Activated CD8-positive, alpha-beta T cell treated with anti-CD3 and anti-CD28 coated beads for 36 hours (primary cell): ENCODE results near the gene TNNI2. TPM values are rescaled to one million over a fixed set of nuclear protein-coding genes. Genes with fewer than 3 reads are reported as not detected.

Experiments
- ATAC-seq: fragments of 200-7000 bp; cut with Tn5 transposase; one replicate; pipeline ENCODE4 v1.10.0; 2021; ENCODE audit warnings: mild to moderate bottlenecking, moderate library complexity
- CTCF ChIA-PET: fragments of 350-600 bp; sonication (Branson Sonifier 250); formaldehyde crosslinking; loops from one replicate; lab custom pipeline; 2021; ENCODE audit warnings: antibody characterized with exemption; lab: Charles Lee
- POLR2A ChIA-PET: fragments of 350-600 bp; sonication (Branson Sonifier 250); formaldehyde crosslinking; loops from one replicate; lab custom pipeline; 2021; ENCODE audit warnings: antibody characterized with exemption; lab: Charles Lee
- DNase-seq: peaks from one replicate; pipeline ENCODE4 v3.0.0-alpha.2; 2020
- H3K27ac Mint-ChIP-seq: one replicate; pipeline ENCODE4 v1.8.0; 2021; ENCODE audit warnings: mild to moderate bottlenecking, mixed read lengths
- H3K27me3 Mint-ChIP-seq: one replicate; pipeline ENCODE4 v1.8.0; 2021; ENCODE audit warnings: mixed read lengths
- H3K36me3 Mint-ChIP-seq: one replicate; pipeline ENCODE4 v1.8.0; 2021; ENCODE audit warnings: low read depth, mixed read lengths
- H3K4me1 Mint-ChIP-seq: one replicate; pipeline ENCODE4 v1.8.0; 2021; ENCODE audit warnings: low read depth, mixed read lengths
- H3K4me3 Mint-ChIP-seq: one replicate; pipeline ENCODE4 v1.8.0; 2021; ENCODE audit warnings: mild to moderate bottlenecking, moderate library complexity, mixed read lengths
- H3K9me3 Mint-ChIP-seq: one replicate; pipeline ENCODE4 v1.8.0; 2021; ENCODE audit warnings: mixed read lengths
- intact Hi-C: fragments of 100-400 bp; cut with micrococcal nuclease; formaldehyde crosslinking; loops from one replicate; pipeline ENCODE4 v1.10.0; 2022
- total RNA-seq, 2 experiments: library from RNA; stranded (reverse); gene quantifications; one replicate each; pipeline ENCODE4 v1.2.3, GENCODE V29; 2021
- TF ChIP-seq, protein P1 (sequence below): fragments of 200-600 bp; IDR thresholded peaks from one replicate; pipeline ENCODE4 v1.8.0; 2022; ENCODE audit warnings: antibody characterized with exemption, mild to moderate bottlenecking

TNNI2 gene
- total RNA-seq, 2 experiments from 2014 or later = 0.92 TPM; not detected in 1

DNA sequence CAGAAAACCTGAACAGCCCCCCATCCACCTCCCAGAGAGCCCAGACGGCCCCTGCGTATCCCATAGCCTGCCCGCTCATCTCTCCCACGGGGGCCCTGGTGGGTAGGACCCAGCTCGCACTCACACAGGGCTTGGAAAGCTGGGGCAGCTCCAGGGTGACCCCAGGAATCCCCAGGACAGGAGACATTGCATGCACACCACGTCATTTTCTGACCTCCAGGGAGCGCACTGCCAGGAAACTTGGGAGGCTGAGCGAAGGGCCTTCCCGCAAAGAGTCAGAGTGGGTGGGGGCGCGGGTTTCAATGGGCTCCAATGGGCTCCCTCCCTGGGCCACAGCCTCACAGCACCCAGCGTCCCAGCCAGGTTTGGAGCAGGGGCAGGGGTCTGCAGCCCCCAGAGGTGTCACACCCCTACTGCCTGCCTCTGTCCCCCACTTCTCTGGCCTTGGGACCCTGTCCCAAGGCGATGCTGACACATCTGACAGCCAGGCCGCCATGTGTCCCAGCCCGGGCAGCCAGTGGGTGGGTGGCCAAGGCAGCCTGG, 12.2 kb upstream of the TNNI2 start:
- H3K9me3 Mint-ChIP-seq = no peaks in the 10 kb centered on the region
- ChIA-PET POLR2A (interaction anchor here (0.8 kb wide), 1 partner anchor 69 kb away, joined by 3 read pairs; no protein-coding TSS in a partner anchor), CTCF (interaction anchor here (1.4 to 5.6 kb wide), 2 partner anchors 133 to 174 kb away, joined by 5 to 24 read pairs; no protein-coding TSS in a partner anchor)
- no peaks in the 10 kb centered on the region for H3K27me3 Mint-ChIP-seq
- DNase-seq (no peak), ATAC-seq (no peak)
- intact Hi-C loops = loop anchor here (5.0 kb wide), 1 partner anchor 174 kb away; no protein-coding TSS in a partner anchor
- H3K4me1 Mint-ChIP-seq = no peaks in the 10 kb centered on the region
- no peak overlapping the region for H3K27ac Mint-ChIP-seq
- no peaks in the 10 kb centered on the region for H3K36me3 Mint-ChIP-seq
- TF ChIP-seq, protein P1, sequence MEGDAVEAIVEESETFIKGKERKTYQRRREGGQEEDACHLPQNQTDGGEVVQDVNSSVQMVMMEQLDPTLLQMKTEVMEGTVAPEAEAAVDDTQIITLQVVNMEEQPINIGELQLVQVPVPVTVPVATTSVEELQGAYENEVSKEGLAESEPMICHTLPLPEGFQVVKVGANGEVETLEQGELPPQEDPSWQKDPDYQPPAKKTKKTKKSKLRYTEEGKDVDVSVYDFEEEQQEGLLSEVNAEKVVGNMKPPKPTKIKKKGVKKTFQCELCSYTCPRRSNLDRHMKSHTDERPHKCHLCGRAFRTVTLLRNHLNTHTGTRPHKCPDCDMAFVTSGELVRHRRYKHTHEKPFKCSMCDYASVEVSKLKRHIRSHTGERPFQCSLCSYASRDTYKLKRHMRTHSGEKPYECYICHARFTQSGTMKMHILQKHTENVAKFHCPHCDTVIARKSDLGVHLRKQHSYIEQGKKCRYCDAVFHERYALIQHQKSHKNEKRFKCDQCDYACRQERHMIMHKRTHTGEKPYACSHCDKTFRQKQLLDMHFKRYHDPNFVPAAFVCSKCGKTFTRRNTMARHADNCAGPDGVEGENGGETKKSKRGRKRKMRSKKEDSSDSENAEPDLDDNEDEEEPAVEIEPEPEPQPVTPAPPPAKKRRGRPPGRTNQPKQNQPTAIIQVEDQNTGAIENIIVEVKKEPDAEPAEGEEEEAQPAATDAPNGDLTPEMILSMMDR = no peak
- no peak overlapping the region for H3K4me3 Mint-ChIP-seq

DNA sequence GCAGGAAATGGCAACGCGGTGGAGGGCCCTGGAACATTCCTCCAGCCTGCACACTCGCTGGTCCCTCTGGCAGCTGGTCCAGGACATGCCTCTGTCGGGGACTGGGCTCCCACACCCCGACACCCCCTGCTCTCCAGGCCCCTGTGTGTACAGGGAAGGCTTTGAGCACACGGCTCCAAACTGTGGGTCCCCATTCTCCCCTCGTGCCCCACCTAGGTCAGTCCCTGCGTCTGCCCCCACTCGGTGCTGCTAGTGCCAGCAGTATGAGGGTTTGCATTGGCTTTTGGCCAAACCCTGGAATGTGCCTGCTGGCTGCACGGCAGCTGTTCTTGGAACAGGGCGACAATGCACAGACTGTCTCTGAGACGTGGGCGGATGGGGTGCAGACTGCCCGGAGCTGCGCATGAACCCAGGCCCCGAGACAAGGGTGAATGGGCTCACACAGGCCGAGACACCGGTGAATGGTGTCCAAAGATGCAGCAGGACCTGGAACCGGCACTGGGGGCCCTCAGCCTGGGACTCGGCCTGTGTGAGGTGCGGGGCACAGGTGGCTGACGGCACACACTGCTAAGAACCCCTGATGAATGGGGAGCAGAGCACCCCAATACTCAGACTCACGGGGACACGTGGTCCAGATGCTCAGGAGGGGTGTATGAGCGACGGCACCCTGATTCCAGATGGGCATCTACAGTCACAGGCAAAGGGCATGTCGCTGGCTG, 11.5 kb upstream of the TNNI2 start:
- CTCF ChIA-PET = interaction anchor here (1.3 to 5.6 kb wide), 3 partner anchors 22 to 134 kb away, joined by 3 to 24 read pairs (median 3); no protein-coding TSS in a partner anchor
- Mint-ChIP-seq H3K9me3 (no peaks in the 10 kb centered on the region), H3K4me1 (no peaks in the 10 kb centered on the region), H3K36me3 (no peaks in the 10 kb centered on the region), H3K27me3 (no peaks in the 10 kb centered on the region), H3K27ac (no peak overlapping the region), H3K4me3 (no peak overlapping the region)
- no peak for ATAC-seq
- DNase-seq = no peak
- POLR2A ChIA-PET = no interaction called here
- TF ChIP-seq, protein P1 = no peak
- intact Hi-C loops = loop anchor here (5.0 kb wide), 1 partner anchor 175 kb away; no protein-coding TSS in a partner anchor

DNA sequence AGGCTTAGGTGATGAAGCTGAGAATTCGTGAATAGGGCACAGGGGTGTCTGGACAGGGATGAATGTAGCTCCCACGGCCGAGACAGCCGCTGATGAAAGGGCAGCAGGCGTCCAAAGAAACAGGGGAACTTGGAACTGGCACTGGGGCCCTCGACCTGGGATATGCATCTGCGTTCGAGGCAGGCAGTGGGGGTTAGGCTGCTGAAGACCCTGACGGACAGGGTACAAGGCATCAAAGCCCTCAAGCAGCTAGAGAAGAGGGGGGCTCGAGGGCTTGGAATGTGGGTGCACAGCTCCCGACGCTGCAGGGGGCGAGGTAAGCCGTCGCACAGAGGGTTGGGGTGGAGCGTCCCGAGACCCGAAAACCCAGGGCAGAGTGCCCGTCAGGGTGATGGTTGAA, 10.8 kb upstream of the TNNI2 start:
- TF ChIP-seq, protein P1 = no peak
- ATAC-seq (no peak), DNase-seq (no peak)
- CTCF ChIA-PET = interaction anchor here (1.3 to 5.6 kb wide), 3 partner anchors 23 to 134 kb away, joined by 3 to 24 read pairs (median 3); no protein-coding TSS in a partner anchor
- Mint-ChIP-seq H3K27ac (no peak overlapping the region), H3K36me3 (no peaks in the 10 kb centered on the region), H3K4me1 (no peaks in the 10 kb centered on the region), H3K27me3 (no peaks in the 10 kb centered on the region), H3K9me3 (no peaks in the 10 kb centered on the region), H3K4me3 (no peak overlapping the region)
- intact Hi-C loops = loop anchor here (5.0 kb wide), 1 partner anchor 176 kb away; no protein-coding TSS in a partner anchor
- POLR2A ChIA-PET = no interaction called here

DNA sequence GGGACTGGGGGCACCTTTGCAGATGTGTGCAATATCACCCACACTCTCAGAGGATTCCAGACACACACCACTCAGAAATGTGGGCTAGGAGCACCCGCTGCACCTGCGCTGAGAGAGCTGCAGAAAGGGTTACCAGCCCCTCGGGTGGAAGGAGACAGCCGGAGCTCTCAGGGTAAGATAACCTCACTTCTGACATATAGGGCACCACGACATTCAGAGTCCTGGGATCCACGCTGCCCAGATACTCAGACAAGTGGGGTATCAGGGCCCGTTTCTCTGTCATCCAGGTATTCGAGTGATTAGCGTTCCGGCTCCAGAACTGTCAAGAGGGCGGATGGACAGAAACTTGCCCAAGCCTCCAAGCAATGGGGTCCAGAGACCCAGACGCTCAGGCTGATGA, 10.2 kb upstream of the TNNI2 start:
- H3K36me3 Mint-ChIP-seq = no peaks in the 10 kb centered on the region
- no peak for ATAC-seq
- H3K27ac Mint-ChIP-seq = no peak overlapping the region
- ChIA-PET CTCF (interaction anchor here (1.3 to 5.6 kb wide), 3 partner anchors 23 to 135 kb away, joined by 3 to 24 read pairs (median 3); no protein-coding TSS in a partner anchor), POLR2A (no interaction called here)
- TF ChIP-seq, protein P1 = no peak
- intact Hi-C loops = loop anchor here (5.0 kb wide), 1 partner anchor 176 kb away; no protein-coding TSS in a partner anchor
- no peaks in the 10 kb centered on the region for H3K9me3 Mint-ChIP-seq
- DNase-seq = no peak
- H3K27me3 Mint-ChIP-seq = no peaks in the 10 kb centered on the region
- H3K4me1 Mint-ChIP-seq = no peaks in the 10 kb centered on the region
- no peak overlapping the region for H3K4me3 Mint-ChIP-seq
